Measurements from ENCODE around the gene SRRD. TPM values are rescaled to one million over a fixed set of nuclear protein-coding genes. Genes with fewer than 3 reads are reported as not detected.

Gene SRRD
- total RNA-seq, 4 donors from 2014 or later: 11.4 to 27.3 (median 13.6) TPM

DNA sequence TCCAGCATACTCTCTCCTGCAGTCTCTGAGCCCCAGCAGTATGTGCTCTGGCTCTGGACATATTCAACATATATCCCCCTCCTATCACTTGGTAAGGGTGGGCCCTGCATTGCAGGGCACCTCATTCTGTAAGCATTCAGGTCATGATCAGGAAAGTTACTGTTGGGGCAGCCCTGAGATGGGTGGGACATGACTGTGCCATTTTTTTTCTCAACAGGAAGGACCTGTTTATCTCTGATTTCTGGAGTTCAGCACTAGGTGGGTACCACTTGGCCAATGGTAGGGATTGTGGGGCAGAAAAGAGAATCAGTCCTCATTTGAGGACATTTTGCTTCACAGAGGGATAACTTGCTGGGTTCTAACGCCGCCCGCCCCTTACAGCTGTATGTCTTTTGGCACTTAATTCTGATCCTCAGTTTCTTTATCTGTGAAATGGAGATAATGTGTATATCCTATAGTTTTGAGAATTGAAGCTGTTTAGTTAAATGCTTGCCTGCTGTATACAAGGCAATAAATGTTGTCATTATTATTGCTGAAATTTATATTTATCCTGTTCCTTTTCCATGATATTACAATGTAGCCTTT lies 2.2 kb downstream of the SRRD start:
- WGBS, 2 donors: 67 to 83% methylated on average over 3 of the region's 3 CpGs
- Histone ChIP-seq H3K4me3 (no peak overlapping the region), H3K4me1 (peaks cover 24 to 50% (median 33%) of the 10 kb centered on the region in 3 donors), H3K27me3 (no peaks in the 10 kb centered on the region), H3K27ac (no peak overlapping the region), H3K9me3 (no peaks in the 10 kb centered on the region), H3K36me3 (peaks cover 5 to 41% (median 17%) of the 10 kb centered on the region in 3 donors)
- TF ChIP-seq, protein P1, sequence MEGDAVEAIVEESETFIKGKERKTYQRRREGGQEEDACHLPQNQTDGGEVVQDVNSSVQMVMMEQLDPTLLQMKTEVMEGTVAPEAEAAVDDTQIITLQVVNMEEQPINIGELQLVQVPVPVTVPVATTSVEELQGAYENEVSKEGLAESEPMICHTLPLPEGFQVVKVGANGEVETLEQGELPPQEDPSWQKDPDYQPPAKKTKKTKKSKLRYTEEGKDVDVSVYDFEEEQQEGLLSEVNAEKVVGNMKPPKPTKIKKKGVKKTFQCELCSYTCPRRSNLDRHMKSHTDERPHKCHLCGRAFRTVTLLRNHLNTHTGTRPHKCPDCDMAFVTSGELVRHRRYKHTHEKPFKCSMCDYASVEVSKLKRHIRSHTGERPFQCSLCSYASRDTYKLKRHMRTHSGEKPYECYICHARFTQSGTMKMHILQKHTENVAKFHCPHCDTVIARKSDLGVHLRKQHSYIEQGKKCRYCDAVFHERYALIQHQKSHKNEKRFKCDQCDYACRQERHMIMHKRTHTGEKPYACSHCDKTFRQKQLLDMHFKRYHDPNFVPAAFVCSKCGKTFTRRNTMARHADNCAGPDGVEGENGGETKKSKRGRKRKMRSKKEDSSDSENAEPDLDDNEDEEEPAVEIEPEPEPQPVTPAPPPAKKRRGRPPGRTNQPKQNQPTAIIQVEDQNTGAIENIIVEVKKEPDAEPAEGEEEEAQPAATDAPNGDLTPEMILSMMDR (IDR thresholded peaks at IDR 0.05): no peak
- no peak for TF ChIP-seq POLR2A (IDR thresholded peaks at IDR 0.05)
- intact Hi-C loops (cut with DNase I): no loop called here
- DNase-seq: no peak

DNA sequence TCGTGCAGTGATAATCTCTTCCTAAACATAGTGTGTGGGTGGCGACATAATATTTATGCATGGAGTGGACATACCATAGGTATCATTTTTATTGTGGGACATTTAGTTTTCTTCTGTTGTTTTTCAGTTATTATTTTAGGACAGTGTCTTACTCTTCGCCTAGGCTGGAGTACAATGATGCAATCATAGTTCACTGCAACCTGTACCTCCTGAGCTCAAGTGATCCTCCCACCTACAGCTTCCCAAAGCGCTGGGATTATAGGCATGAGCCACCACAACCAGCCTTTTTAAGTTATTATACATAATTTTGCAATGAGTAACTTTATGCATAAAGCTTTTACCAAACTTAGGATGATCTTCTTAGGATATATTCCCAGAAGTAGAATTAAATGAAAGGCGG lies 2.7 kb downstream of the SRRD start:
- Histone ChIP-seq H3K27me3 (no peaks in the 10 kb centered on the region), H3K4me3 (no peak overlapping the region), H3K36me3 (peaks cover 5 to 46% (median 21%) of the 10 kb centered on the region in 3 donors), H3K4me1 (peaks cover 19 to 45% (median 28%) of the 10 kb centered on the region in 3 donors), H3K27ac (no peak overlapping the region), H3K9me3 (no peaks in the 10 kb centered on the region)
- TF ChIP-seq POLR2A (IDR thresholded peaks at IDR 0.05): no peak
- TF ChIP-seq, protein P1 (IDR thresholded peaks at IDR 0.05): no peak
- intact Hi-C loops (cut with DNase I): no loop called here
- no peak for DNase-seq
- 76 to 80% methylated on average over 5 of the region's 5 CpGs for WGBS, 2 donors

DNA sequence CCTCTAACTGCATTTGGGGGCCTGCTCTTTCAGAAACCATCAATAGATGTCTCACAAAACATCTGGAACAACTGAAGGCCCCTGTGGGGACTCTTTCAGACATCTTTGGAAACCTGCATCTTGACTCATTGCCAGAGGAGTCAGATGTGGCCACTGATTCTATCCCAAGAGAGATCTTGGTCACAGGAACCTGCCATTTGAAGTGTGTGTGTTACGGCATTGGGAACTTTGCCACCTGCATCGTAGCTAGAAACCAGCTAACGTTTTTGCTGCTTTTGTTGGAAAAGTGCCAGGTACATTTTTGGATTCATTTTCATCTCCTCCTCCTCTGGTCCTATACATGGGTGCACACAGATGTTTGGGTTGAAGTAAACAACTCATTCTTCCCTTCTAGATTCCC lies 4.3 kb downstream of the SRRD start:
- TF ChIP-seq POLR2A (IDR thresholded peaks at IDR 0.05): no peak
- TF ChIP-seq, protein P1 (IDR thresholded peaks at IDR 0.05): no peak
- no peak for DNase-seq
- Histone ChIP-seq H3K27me3 (no peaks in the 10 kb centered on the region), H3K9me3 (no peaks in the 10 kb centered on the region), H3K4me1 (peaks cover 4 to 42% (median 13%) of the 10 kb centered on the region in 3 donors), H3K36me3 (peaks cover 5 to 62% (median 33%) of the 10 kb centered on the region in 3 donors), H3K27ac (no peak overlapping the region), H3K4me3 (no peak overlapping the region)
- intact Hi-C loops (cut with DNase I): no loop called here
- WGBS, 2 donors: 37 to 52% methylated on average over 3 of the region's 3 CpGs

DNA sequence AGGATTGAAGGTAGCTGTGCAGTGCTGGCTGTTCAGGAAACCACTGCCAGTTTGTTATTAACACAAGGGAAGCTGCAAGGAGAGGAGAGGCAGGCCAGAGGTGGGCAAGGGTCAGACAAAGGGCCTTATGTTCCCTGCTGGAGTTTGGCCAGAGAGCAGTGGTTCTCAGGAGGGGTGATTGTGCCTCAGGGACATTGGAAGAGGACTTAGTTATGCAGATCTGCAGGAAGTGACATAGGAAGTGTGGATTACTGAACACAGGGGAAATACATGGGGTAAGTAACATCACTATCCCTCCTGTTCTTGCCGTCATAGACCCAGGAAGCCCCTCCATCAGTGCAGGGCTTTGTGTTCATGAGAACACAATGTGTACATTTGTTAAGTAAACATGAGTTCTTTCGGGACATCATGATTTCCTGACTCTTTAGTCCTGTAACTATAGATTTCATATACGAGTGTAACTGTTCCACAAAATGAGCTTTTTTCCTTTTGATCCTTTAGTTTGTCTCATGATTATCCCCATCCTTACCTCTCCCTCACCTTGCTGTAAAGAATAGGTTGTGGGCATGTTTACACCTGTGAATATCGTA lies 5.9 kb downstream of the SRRD start:
- Histone ChIP-seq H3K4me1 (peaks cover 0 to 47% (median 14%) of the 10 kb centered on the region in 3 donors), H3K27ac (no peak overlapping the region), H3K9me3 (no peaks in the 10 kb centered on the region), H3K27me3 (no peaks in the 10 kb centered on the region), H3K4me3 (no peak overlapping the region), H3K36me3 (peaks cover 16 to 77% (median 45%) of the 10 kb centered on the region in 3 donors)
- DNase-seq: no peak
- WGBS, 2 donors: 72% methylated on average over 4 of the region's 4 CpGs
- TF ChIP-seq, protein P1 (IDR thresholded peaks at IDR 0.05): no peak
- no peak for TF ChIP-seq POLR2A (IDR thresholded peaks at IDR 0.05)
- intact Hi-C loops (cut with DNase I): no loop called here

DNA sequence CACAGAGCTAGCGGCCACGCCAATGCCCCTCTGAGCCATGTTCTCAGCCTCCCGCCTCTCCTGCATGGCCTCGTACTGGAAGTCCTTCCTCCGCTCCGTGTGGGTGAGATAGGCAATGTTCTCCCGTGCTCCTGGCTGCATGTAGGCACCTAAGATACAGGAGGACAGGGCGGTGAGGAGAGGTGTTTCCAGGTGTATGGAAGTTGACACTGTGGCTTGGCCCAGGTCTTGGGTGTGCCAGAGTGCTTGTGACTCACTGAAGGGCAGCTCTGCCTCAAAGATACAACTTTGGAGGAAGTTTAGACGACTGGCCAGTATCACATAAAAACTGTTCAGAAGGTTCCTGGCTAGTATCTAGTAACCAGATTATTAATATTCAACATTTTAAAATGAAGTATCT lies 8.5 kb downstream of the SRRD start:
- no peak for DNase-seq
- Histone ChIP-seq H3K27ac (peak overlapping the region in 3 of 4 donors; percentile 78 to 86 (median 86)), H3K9me3 (no peaks in the 10 kb centered on the region), H3K4me1 (peaks cover 0 to 27% (median 5%) of the 10 kb centered on the region in 3 donors), H3K36me3 (peaks cover 31 to 100% (median 66%) of the 10 kb centered on the region in 3 donors), H3K27me3 (no peaks in the 10 kb centered on the region), H3K4me3 (no peak overlapping the region)
- TF ChIP-seq, protein P1 (IDR thresholded peaks at IDR 0.05): no peak
- TF ChIP-seq POLR2A (IDR thresholded peaks at IDR 0.05): no peak
- intact Hi-C loops (cut with DNase I): no loop called here
- 55 to 86% methylated on average over 2 to 9 of the region's 9 CpGs for WGBS, 2 donors

Measured in esophagus squamous epithelium (tissue), 5 donors.